Measurements from ENCODE around the gene SHOX.

SHOX gene

DNA sequence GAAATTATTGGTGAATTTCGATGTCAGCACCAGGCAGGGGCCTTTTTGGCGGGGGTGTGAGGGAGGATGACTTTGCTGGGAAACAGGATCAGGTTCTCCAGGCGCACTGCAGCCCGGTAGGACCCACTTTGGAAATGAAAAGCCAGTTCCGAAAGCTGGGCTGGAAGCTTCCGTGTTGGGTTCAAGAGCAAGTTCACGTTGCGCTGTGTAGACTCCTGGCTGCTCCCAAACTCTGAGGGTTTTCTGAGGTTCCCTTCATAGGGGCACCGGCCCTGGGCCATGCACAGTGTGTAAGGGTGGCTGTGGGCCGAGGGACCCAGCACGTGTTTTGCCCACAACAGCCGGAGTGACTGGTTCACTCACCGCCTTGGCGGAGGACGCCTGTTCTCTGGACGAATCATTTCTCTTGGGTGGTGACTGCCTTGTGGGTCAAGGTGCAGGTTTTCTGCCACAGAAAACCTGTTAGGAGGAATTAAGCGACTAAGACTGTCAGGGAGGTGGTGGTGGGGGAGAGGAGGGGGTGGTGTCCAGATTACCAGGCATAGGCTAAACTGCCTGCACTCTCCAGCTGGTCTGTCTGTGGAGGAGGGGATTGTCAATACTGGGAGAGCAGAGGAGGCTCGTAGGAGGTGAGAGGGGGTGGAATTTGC, 8.0 kb downstream of the SHOX start:
- TF ChIP-seq, protein P1, sequence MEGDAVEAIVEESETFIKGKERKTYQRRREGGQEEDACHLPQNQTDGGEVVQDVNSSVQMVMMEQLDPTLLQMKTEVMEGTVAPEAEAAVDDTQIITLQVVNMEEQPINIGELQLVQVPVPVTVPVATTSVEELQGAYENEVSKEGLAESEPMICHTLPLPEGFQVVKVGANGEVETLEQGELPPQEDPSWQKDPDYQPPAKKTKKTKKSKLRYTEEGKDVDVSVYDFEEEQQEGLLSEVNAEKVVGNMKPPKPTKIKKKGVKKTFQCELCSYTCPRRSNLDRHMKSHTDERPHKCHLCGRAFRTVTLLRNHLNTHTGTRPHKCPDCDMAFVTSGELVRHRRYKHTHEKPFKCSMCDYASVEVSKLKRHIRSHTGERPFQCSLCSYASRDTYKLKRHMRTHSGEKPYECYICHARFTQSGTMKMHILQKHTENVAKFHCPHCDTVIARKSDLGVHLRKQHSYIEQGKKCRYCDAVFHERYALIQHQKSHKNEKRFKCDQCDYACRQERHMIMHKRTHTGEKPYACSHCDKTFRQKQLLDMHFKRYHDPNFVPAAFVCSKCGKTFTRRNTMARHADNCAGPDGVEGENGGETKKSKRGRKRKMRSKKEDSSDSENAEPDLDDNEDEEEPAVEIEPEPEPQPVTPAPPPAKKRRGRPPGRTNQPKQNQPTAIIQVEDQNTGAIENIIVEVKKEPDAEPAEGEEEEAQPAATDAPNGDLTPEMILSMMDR (conservative IDR thresholded peaks at IDR 0.05; ENCODE audit: low read depth, low read length): no peak
- no peaks in the 10 kb centered on the region; the same call in 1 of the 2 replicates for H3K27me3 ChIP-seq (ENCODE audit: insufficient read depth, low read depth)
- H3K4me2 ChIP-seq: no peak overlapping the region
- no peak overlapping the region for H3K9ac ChIP-seq
- no peaks in the 10 kb centered on the region for H3K79me2 ChIP-seq (ENCODE audit: insufficient read depth, low read depth)
- no peak overlapping the region for H3K27ac ChIP-seq
- no peak overlapping the region for H3K4me3 ChIP-seq (IDR thresholded peaks at IDR 0.05; ENCODE audit: insufficient read depth, low read depth, low read length)
- H3K36me3 ChIP-seq (ENCODE audit: insufficient read depth): no peaks in the 10 kb centered on the region
- H4K20me1 ChIP-seq (ENCODE audit: insufficient read depth): no peaks in the 10 kb centered on the region
- no peaks in the 10 kb centered on the region for H3K4me1 ChIP-seq (ENCODE audit: low read depth, poor library complexity, severe bottlenecking)
- no peak overlapping the region for H2AFZ ChIP-seq (ENCODE audit: low read depth)

- no peaks in the 10 kb centered on the region for H4K20me1 ChIP-seq (ENCODE audit: insufficient read depth)
- H3K79me2 ChIP-seq (ENCODE audit: insufficient read depth, low read depth): no peaks in the 10 kb centered on the region
- H3K4me1 ChIP-seq (ENCODE audit: low read depth, poor library complexity, severe bottlenecking): no peaks in the 10 kb centered on the region
- H3K27ac ChIP-seq: no peak overlapping the region
- H3K36me3 ChIP-seq (ENCODE audit: insufficient read depth): no peaks in the 10 kb centered on the region
- H3K4me3 ChIP-seq (IDR thresholded peaks at IDR 0.05; ENCODE audit: insufficient read depth, low read depth, low read length): no peak overlapping the region
- TF ChIP-seq, protein P1 (conservative IDR thresholded peaks at IDR 0.05; ENCODE audit: low read depth, low read length): no peak
- H3K27me3 ChIP-seq (ENCODE audit: insufficient read depth, low read depth): no peaks in the 10 kb centered on the region; the same call in 1 of the 2 replicates
- H3K4me2 ChIP-seq: no peak overlapping the region
- no peak overlapping the region for H3K9ac ChIP-seq
- no peak overlapping the region for H2AFZ ChIP-seq (ENCODE audit: low read depth)
These were observed 8.6 kb downstream of the SHOX start for GRCh38 chrX:639151-639550.

DNA sequence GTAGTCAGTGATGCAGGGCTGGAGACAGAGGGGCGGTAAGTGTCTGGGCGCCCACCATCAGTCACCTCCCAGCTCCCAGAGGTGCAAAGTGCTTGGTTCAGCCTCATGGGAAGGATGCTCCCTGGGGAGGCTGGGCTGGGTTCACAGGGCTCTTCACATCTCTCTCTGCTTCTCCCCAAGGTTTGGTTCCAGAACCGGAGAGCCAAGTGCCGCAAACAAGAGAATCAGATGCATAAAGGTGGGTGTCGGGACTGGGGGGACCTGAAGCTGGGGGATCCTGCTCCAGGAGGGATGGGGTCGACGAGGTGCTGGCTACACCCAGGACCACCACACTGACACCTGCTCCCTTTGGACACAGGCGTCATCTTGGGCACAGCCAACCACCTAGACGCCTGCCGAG, 10.1 kb downstream of the SHOX start:
- Histone ChIP-seq H2AFZ (ENCODE audit: low read depth) (no peak overlapping the region), H3K4me3 (IDR thresholded peaks at IDR 0.05; ENCODE audit: insufficient read depth, low read depth, low read length) (no peak overlapping the region), H3K27ac (no peak overlapping the region), H3K4me2 (no peak overlapping the region), H3K4me1 (ENCODE audit: low read depth, poor library complexity, severe bottlenecking) (no peaks in the 10 kb centered on the region), H3K27me3 (ENCODE audit: insufficient read depth, low read depth) (no peaks in the 10 kb centered on the region), H3K79me2 (ENCODE audit: insufficient read depth, low read depth) (no peaks in the 10 kb centered on the region), H3K9ac (no peak overlapping the region), H3K36me3 (ENCODE audit: insufficient read depth) (no peaks in the 10 kb centered on the region), H4K20me1 (ENCODE audit: insufficient read depth) (no peaks in the 10 kb centered on the region)
- TF ChIP-seq, protein P1 (conservative IDR thresholded peaks at IDR 0.05; ENCODE audit: low read depth, low read length): no peak

GRCh38 chrX:641671-642435, 11.3 kb downstream of the SHOX start:
- Histone ChIP-seq H3K4me1 (ENCODE audit: low read depth, poor library complexity, severe bottlenecking) (no peaks in the 10 kb centered on the region), H4K20me1 (ENCODE audit: insufficient read depth) (no peaks in the 10 kb centered on the region), H3K4me2 (no peak overlapping the region), H3K27ac (no peak overlapping the region), H3K79me2 (ENCODE audit: insufficient read depth, low read depth) (no peaks in the 10 kb centered on the region), H2AFZ (ENCODE audit: low read depth) (no peak overlapping the region), H3K36me3 (ENCODE audit: insufficient read depth) (no peaks in the 10 kb centered on the region), H3K27me3 (ENCODE audit: insufficient read depth, low read depth) (no peaks in the 10 kb centered on the region), H3K9ac (no peak overlapping the region), H3K4me3 (IDR thresholded peaks at IDR 0.05; ENCODE audit: insufficient read depth, low read depth, low read length) (no peak overlapping the region)
- TF ChIP-seq, protein P1 (conservative IDR thresholded peaks at IDR 0.05; ENCODE audit: low read depth, low read length): no peak

Measured in KMS-11 (cell line).